Mesodermal cell (in vitro differentiated cells): ENCODE results near the gene SUSD6. TPM values are rescaled to one million over a fixed set of nuclear protein-coding genes. Genes with fewer than 3 reads are reported as not detected.

Source experiments
- H3K27ac ChIP-seq: 2 replicates; pipeline ENCODE4 v1.7.0; 2013; ENCODE audit warnings: mild to moderate bottlenecking, low read depth, low read length, moderate library complexity; ENCODE audit not compliant: severe bottlenecking
- H3K36me3 ChIP-seq: 2 replicates; pipeline ENCODE4 v1.7.1; 2013; ENCODE audit warnings: mild to moderate bottlenecking, low read length, moderate library complexity; ENCODE audit not compliant: control insufficient read depth, insufficient read depth
- H3K4me1 ChIP-seq: one replicate; pipeline ENCODE4 v1.7.1; 2013; ENCODE audit warnings: mild to moderate bottlenecking, low read length; ENCODE audit not compliant: insufficient read depth, control insufficient read depth, poor library complexity, severe bottlenecking
- H3K4me3 ChIP-seq: 2 replicates; pipeline ENCODE4 v1.7.0; 2013; ENCODE audit warnings: low read length, control low read depth, mild to moderate bottlenecking; ENCODE audit not compliant: insufficient read depth, poor library complexity, severe bottlenecking; ENCODE audit errors: extremely low read depth
- H3K9me3 ChIP-seq: 2 replicates; pipeline ENCODE4 v1.7.1; 2013; ENCODE audit warnings: mild to moderate bottlenecking, low read length, moderate library complexity; ENCODE audit not compliant: control insufficient read depth
- WGBS, 2 experiments: methylation state at CpG; one replicate each; pipeline ENCODE4 v1.1.5; 2013; ENCODE audit warnings: missing lambda C conversion rate in 2 of 2; ENCODE audit not compliant: insufficient coverage in 2 of 2; 5-methylcytosine and 5-hydroxymethylcytosine counted together
- polyA plus RNA-seq, 2 experiments: library from polyadenylated mRNA; stranded (reverse); fragments of 50-300 nt; gene quantifications; one replicate each; pipeline ENCODE4 v1.2.3, GENCODE V29; 2013

Gene SUSD6, protein sequence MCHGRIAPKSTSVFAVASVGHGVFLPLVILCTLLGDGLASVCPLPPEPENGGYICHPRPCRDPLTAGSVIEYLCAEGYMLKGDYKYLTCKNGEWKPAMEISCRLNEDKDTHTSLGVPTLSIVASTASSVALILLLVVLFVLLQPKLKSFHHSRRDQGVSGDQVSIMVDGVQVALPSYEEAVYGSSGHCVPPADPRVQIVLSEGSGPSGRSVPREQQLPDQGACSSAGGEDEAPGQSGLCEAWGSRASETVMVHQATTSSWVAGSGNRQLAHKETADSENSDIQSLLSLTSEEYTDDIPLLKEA
- polyA plus RNA-seq (2013, experiment 1 of 2): 11.4 TPM
- polyA plus RNA-seq (2013, experiment 2 of 2): 9.3 TPM

GRCh38 chr14:69611172-69612013 lies at the start of gene SUSD6:
Gene SUSD6, plus strand, starts transcription at chr14:69611596. Its CDS starts 46,997 bp downstream, at chr14:69658593.
- Histone ChIP-seq H3K4me3 (peak within 1 kb of the TSS; percentile 70), H3K4me1 (peaks cover 16% of the 10 kb centered on the region), H3K27ac (peak within 1 kb of the TSS; percentile 57), H3K36me3 (peaks cover 5% of the 10 kb centered on the region), H3K9me3 (no peaks in the 10 kb centered on the region)
- 0 to 1% methylated on average over 43 to 73 of the region's 105 CpGs for WGBS, 2 experiments

DNA sequence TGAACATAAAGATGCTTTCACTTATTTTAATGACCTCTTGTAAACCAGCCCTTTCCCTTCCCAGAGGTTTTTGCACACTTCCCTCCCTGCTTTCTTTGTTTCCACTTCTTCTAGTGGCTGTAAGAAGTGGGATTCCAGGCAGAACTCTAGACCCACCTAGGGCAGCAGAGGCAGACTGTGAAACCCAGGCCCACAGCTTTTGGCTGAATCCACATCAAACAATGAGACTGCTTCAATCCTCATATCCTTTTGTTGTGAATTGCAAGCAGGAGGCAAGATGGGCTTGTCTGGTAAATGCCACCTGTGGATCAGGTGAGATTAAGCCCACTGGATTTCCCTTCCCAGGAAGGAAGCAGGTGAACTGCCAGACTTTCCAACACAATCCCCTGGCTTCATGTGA lies 49.5 kb upstream of the SUSD6 start:
- no peaks in the 10 kb centered on the region for H3K36me3 ChIP-seq
- H3K27ac ChIP-seq: no peak overlapping the region
- no peaks in the 10 kb centered on the region for H3K4me1 ChIP-seq
- H3K4me3 ChIP-seq: no peak overlapping the region
- H3K9me3 ChIP-seq: no peaks in the 10 kb centered on the region

DNA sequence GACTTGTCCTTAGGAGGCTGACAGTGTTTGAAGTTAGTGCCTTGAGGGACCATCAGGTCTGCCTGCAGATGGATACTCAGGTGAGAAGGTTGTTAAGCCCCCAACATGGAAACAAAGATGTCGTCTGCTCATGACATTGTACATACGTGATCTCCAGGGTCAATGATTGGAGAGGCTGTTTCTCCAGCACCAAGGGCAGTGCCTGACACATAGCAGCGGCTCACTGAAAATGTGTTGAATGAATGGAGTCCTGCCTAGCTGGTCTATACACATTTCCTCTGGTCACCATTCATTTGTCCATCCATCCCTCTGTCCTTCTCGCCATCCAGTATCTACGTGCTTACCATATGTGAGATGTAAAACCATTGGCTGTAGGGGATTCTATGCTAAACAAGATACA lies 43.8 kb upstream of the SUSD6 start:
- H3K9me3 ChIP-seq: no peaks in the 10 kb centered on the region
- H3K36me3 ChIP-seq: no peaks in the 10 kb centered on the region
- 78 to 96% methylated on average over 2 of the region's 5 CpGs for WGBS, 2 experiments
- no peak overlapping the region for H3K4me3 ChIP-seq
- no peak overlapping the region for H3K27ac ChIP-seq
- H3K4me1 ChIP-seq: no peaks in the 10 kb centered on the region

DNA sequence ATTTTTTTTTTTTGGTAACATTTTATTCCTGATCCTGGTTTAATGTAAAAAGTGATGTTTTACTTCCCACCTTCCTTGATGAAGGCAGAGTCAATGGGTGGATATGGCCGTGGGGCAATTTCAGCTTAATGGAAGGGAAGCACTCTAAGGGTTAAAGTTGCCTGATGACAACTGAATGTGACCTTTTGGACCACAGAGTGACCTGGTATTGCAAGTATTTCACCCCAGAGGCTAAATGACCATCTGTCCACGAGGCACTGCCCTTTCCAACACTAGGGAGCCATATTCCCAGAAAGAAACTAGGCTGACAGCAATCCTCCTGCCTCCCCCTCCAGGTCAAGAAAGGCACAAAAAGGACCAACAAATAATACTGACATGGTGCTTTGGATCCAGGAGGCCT lies 41.5 kb upstream of the SUSD6 start:
- Histone ChIP-seq H3K4me1 (no peaks in the 10 kb centered on the region), H3K9me3 (no peaks in the 10 kb centered on the region), H3K4me3 (no peak overlapping the region), H3K27ac (no peak overlapping the region), H3K36me3 (no peaks in the 10 kb centered on the region)
- WGBS, 2 experiments: 73 to 80% methylated on average over 1 to 2 of the region's 2 CpGs

DNA sequence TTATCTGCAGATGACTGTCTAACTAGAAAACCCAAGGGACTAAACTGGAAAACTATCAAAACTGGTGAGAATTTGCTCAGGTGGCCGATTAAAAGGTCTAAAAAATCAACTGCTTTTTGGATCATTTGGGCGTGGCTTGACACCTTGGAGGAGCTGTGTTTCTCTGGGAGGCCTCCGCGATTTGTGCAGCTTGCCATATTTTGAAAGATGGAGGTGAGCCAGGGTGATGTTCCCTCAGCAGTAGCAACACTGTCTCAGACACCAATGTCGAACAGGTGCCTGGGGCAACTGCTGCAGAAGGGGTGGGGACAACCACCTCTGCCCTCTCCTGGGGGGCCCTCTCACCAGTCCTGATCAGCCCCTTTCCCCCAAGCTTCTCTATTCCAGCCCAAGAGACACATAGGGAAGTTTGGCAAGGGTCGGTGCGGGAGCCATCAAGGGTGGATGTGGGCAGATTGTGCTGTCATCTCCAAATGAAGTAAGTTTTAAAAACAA lies 40.5 kb upstream of the SUSD6 start:
- H3K36me3 ChIP-seq: no peaks in the 10 kb centered on the region
- H3K4me3 ChIP-seq: no peak overlapping the region
- no peaks in the 10 kb centered on the region for H3K4me1 ChIP-seq
- WGBS, 2 experiments: 94 to 96% methylated on average over 7 of the region's 7 CpGs
- H3K9me3 ChIP-seq: no peaks in the 10 kb centered on the region
- no peak overlapping the region for H3K27ac ChIP-seq

GRCh38 chr14:69571449-69572029 lies 39.9 kb upstream of the SUSD6 start:
- no peaks in the 10 kb centered on the region for H3K4me1 ChIP-seq
- no peaks in the 10 kb centered on the region for H3K9me3 ChIP-seq
- peak overlapping the region; percentile 25 for H3K4me3 ChIP-seq
- 35 to 38% methylated on average over 51 to 62 of the region's 62 CpGs for WGBS, 2 experiments
- H3K27ac ChIP-seq: no peak overlapping the region
- no peaks in the 10 kb centered on the region for H3K36me3 ChIP-seq

DNA sequence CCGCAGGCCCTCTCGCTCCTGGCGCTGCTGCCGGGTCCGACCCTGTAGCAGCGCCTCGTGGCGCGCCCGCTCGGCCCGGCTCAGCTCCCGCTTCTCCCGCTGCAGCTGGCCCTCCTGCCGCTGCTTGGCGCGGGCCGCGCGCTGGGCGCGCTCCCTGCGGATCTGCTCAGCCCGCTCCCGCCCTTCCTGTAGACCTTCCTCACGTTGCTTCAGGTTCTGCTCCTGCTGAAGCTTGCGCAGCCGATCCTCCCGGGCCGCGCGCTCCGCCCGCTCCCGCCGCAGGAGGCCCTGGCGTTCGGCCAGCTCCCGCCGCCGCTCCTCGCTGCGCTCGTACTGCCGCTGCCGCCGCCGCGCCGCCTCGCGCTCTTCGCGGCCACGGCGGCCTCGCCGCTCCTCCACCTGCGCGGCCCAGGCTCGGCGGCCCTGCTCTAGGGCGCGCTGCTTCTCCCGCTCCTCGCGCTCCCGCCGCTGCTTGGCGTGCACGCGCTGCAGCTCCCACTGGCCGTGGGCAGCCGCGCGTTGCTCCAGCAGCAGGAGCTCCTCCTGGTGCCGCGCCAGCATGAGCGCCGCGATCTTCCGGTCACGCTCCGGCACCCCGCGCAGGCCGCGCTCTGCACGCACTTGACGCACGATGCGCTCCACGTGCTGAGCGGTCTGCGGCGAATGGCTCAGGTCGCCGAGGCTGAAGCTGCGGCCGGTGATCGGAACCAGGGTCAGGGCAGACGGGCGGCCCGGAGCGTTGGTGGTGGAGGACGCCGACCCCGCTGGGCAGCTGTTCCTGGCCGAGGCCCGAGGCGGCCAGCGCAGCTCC lies 39.2 kb upstream of the SUSD6 start:
- Histone ChIP-seq H3K27ac (no peak overlapping the region), H3K36me3 (no peaks in the 10 kb centered on the region), H3K4me1 (no peaks in the 10 kb centered on the region), H3K4me3 (peak overlapping the region; percentile 25), H3K9me3 (no peaks in the 10 kb centered on the region)
- 31 to 52% methylated on average over 48 to 101 of the region's 112 CpGs for WGBS, 2 experiments

GRCh38 chr14:69572841-69573135 lies 38.6 kb upstream of the SUSD6 start:
- no peaks in the 10 kb centered on the region for H3K36me3 ChIP-seq
- H3K4me1 ChIP-seq: no peaks in the 10 kb centered on the region
- no peaks in the 10 kb centered on the region for H3K9me3 ChIP-seq
- H3K27ac ChIP-seq: no peak overlapping the region
- no peak overlapping the region for H3K4me3 ChIP-seq
- WGBS, 2 experiments: 95 to 98% methylated on average over 38 of the region's 40 CpGs

DNA sequence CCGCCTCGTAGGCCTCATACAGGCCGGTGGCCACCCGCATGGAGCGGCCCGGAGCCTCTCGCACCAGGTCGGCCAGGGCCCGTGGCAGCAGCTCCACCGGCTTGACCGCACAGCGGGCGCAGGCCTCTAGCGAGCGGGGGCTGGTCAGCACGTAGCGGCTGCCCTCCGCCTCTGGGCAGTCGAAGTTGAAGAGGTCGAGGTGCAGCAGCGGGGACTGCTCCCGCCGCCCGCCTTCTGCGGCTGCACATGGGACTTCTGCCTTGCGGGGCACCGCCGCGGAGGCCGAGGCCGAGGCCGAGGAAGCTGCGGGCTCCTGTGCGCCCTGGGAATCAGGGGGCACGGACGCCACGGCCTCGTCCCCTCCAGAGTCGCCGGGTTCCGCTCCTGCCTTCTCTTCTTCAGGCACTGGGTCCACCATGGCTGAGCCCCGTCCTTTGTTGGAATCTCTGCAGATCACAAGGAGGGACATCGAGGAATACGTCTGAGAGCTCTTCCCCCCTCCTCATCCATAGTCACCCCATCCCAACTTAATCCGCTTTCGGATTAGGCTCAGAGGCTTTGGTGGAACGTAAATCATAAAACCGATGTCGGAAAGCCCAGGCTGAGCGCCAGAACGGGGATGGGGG lies 38.1 kb upstream of the SUSD6 start:
- H3K9me3 ChIP-seq: no peaks in the 10 kb centered on the region
- WGBS, 2 experiments: 82 to 83% methylated on average over 39 to 44 of the region's 51 CpGs
- no peaks in the 10 kb centered on the region for H3K36me3 ChIP-seq
- no peaks in the 10 kb centered on the region for H3K4me1 ChIP-seq
- H3K4me3 ChIP-seq: no peak overlapping the region
- H3K27ac ChIP-seq: no peak overlapping the region

- H3K27ac ChIP-seq: no peak overlapping the region
- no peaks in the 10 kb centered on the region for H3K4me1 ChIP-seq
- no peaks in the 10 kb centered on the region for H3K9me3 ChIP-seq
- WGBS, 2 experiments: 11 to 15% methylated on average over 11 to 15 of the region's 15 CpGs
- H3K36me3 ChIP-seq: no peaks in the 10 kb centered on the region
- no peak overlapping the region for H3K4me3 ChIP-seq
These were observed 37.5 kb upstream of the SUSD6 start for GRCh38 chr14:69573831-69574262.
